AG04450 (cell line): ENCODE measurements around the gene PROX2. TPM values are rescaled to one million over a fixed set of nuclear protein-coding genes. Genes with fewer than 3 reads are reported as not detected.

Experiments
- CTCF ChIA-PET: fragments of 300-600, 350-600 bp; formaldehyde crosslinking; extraction: SDS; loops from one replicate; lab custom pipeline; 2022; ENCODE audit warnings: antibody characterized with exemption, inconsistent platforms; lab: Charles Lee
- POLR2A ChIA-PET: fragments of 350-600 bp; formaldehyde crosslinking; extraction: SDS; loops from one replicate; lab custom pipeline; 2021; ENCODE audit warnings: antibody characterized with exemption, inconsistent platforms; lab: Yijun Ruan, JAX
- DNase-seq: peaks from one replicate; pipeline ENCODE4 v3.0.0-alpha.2; 2011; ENCODE audit warnings: low read depth, low spot score
- H3K27ac ChIP-seq: one replicate; pipeline ENCODE4 v1.5.1; 2012; ENCODE audit warnings: low read depth, low read length, control low read depth
- H3K27me3 ChIP-seq: one replicate; pipeline ENCODE4 v1.6.0; 2012; ENCODE audit warnings: low read length; ENCODE audit not compliant: control insufficient read depth, insufficient read depth
- H3K4me3 ChIP-seq: 2 replicates; pipeline ENCODE4 v1.5.1; 2011; ENCODE audit warnings: mild to moderate bottlenecking, low read depth, low read length, control low read depth
- H3K9me3 ChIP-seq: 2 replicates; pipeline ENCODE4 v1.5.1; 2012; ENCODE audit warnings: low read length; ENCODE audit not compliant: control insufficient read depth, insufficient read depth
- polyA plus RNA-seq: library from polyadenylated mRNA; depleted of rRNA; stranded (reverse); fragments of >200 nt; gene quantifications from 2 replicates; pipeline ENCODE4 v1.2.3, GENCODE V29; 2011
- TF ChIP-seq, protein P1 (sequence below): IDR thresholded peaks from 2 replicates; pipeline ENCODE4 v1.5.1; 2011; ENCODE audit warnings: low read depth, low read length, control low read depth, inconsistent platforms

Gene PROX2
- polyA plus RNA-seq, 1 experiment, result not detected

DNA sequence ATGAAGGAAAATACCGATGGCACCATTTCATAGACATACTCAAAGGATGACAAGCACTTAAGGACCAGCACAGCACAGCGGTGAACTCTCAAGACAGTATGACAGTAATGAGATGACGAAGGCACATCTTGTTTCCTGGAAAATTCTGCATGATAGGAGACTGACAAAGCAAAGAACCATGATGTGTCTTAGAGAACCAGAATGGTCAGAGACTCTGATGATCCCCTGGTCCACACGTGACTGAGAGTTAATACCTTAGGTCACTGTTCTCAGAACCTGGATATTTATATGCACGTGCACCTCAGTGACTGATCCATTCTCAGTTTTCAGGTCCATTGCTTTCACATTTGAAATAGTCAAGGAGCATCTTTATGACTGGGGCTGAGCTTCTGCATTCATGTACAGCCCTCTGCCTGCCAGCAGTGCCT is 35.3 kb downstream of the PROX2 start:
- no peak for DNase-seq
- Histone ChIP-seq H3K27me3 (no peaks in the 10 kb centered on the region), H3K27ac (no peak overlapping the region), H3K9me3 (no peaks in the 10 kb centered on the region), H3K4me3 (no peak overlapping the region)
- POLR2A ChIA-PET, result no interaction called here
- TF ChIP-seq, protein P1, sequence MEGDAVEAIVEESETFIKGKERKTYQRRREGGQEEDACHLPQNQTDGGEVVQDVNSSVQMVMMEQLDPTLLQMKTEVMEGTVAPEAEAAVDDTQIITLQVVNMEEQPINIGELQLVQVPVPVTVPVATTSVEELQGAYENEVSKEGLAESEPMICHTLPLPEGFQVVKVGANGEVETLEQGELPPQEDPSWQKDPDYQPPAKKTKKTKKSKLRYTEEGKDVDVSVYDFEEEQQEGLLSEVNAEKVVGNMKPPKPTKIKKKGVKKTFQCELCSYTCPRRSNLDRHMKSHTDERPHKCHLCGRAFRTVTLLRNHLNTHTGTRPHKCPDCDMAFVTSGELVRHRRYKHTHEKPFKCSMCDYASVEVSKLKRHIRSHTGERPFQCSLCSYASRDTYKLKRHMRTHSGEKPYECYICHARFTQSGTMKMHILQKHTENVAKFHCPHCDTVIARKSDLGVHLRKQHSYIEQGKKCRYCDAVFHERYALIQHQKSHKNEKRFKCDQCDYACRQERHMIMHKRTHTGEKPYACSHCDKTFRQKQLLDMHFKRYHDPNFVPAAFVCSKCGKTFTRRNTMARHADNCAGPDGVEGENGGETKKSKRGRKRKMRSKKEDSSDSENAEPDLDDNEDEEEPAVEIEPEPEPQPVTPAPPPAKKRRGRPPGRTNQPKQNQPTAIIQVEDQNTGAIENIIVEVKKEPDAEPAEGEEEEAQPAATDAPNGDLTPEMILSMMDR, result no peak
- CTCF ChIA-PET, result interaction anchor here (3.2 kb wide), 1 partner anchor 20 kb away, joined by 19 read pairs; no protein-coding TSS in a partner anchor

DNA sequence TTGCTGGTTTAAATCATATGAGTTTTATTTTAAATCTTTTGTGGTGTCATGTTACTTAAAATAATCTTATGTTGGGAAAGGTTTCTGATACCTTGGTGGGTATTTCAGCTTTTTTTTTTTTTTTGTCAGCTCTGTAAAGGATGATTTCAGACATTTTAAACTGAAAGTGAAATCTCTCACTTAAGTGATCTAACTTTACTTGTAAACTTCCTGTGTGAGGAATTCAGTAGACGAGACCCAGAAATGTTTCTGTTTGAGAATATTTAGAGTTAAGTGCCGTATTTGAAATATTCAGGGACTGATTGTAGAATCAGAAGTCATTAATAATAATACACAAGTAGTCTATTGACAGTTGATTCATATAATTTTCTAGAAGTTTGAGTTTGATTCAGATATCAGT is 37.8 kb downstream of the PROX2 start:
- Histone ChIP-seq H3K4me3 (no peak overlapping the region), H3K27me3 (no peaks in the 10 kb centered on the region), H3K27ac (no peak overlapping the region), H3K9me3 (no peaks in the 10 kb centered on the region)
- POLR2A ChIA-PET, result no interaction called here
- no peak for DNase-seq
- CTCF ChIA-PET, result interaction anchor here (0.6 to 3.5 kb wide), 3 partner anchors 22 to 1045 kb away, joined by 3 to 22 read pairs (median 19); no protein-coding TSS in a partner anchor
- TF ChIP-seq, protein P1, result no peak

DNA sequence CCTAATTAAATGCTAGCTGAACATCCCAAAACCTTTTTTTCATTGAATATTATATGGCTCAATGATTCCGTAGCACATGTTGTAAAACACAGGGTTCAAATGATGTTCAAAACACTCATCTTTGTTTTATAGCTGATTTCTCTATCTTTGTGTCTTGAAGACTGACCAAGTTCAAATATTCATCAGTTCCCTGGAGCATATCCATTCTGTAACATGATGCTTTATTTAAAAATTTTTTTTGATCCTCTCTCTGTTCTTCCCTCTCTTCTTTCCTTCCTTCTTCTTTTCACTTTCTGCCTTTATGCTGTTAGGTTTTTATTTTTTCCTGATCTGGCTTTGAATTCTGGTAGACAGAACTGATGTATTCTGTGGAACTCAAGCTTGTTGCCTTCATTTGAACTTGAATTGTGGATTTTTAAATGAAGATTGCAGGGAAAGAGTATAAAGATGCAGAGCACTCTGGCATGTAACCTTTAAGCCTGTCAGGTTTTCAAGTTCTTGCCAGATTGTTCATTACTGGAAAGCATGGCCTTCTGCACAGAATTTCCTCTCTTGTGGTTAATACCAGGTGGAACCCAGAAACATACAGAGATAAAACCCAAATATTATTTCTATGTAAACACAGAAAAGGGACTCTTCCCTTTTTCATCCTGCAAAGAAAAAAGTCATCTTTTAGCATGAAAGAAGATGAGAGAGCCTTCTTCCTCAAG is 39.5 kb downstream of the PROX2 start:
- H3K27me3 ChIP-seq, result no peaks in the 10 kb centered on the region
- no peak overlapping the region for H3K27ac ChIP-seq
- POLR2A ChIA-PET, result interaction anchor here (1.6 kb wide), 1 partner anchor 73 kb away, joined by 4 read pairs; the partner anchor contains the start of gene YLPM1
- no peak for DNase-seq
- H3K9me3 ChIP-seq, result no peaks in the 10 kb centered on the region
- no peak overlapping the region for H3K4me3 ChIP-seq
- TF ChIP-seq, protein P1, result no peak
- CTCF ChIA-PET, result interaction anchor here (2.4 to 3.5 kb wide), 2 partner anchors 24 to 224 kb away, joined by 8 to 22 read pairs; partner anchors contain the start of gene LTBP2

DNA sequence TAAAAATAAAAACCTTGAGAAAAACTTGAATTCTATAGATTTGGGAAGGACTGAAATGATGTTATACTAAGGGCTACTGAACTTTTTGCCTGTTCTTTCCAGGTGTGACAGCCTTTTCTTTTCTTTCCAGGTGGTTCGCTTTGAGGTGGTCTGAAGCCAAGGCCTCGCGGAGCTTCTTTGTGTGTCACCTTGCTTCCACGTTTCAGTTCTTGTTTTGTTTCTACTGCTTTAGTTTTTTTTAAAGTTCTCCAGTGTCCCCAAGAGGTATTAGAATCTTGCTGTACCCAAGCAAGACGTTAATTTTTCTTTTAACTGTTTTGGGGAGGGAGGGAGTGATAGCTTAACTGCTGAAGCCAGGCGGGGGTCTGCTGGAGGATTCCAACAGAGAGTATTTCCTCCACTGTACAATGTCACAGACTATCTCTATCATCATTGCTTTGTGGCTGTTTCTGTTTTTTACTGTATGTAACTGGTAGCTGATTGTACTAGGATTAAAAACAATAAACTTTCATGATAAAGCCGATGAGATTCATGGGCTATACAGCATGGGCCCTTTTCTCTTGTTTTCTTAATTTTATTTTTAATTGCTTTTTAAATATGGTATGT is 40.2 kb downstream of the PROX2 start:
- H3K27me3 ChIP-seq, result no peaks in the 10 kb centered on the region
- no peak overlapping the region for H3K4me3 ChIP-seq
- ChIA-PET POLR2A (interaction anchor here (1.2 to 1.6 kb wide), 2 partner anchors 11 to 72 kb away, joined by 3 to 4 read pairs; partner anchors contain the start of gene YLPM1), CTCF (interaction anchor here (2.4 to 3.5 kb wide), 2 partner anchors 25 to 223 kb away, joined by 8 to 22 read pairs; partner anchors contain the start of gene LTBP2)
- DNase-seq, result no peak
- no peaks in the 10 kb centered on the region for H3K9me3 ChIP-seq
- H3K27ac ChIP-seq, result no peak overlapping the region
- TF ChIP-seq, protein P1, result no peak
